KOPT-K1 (cell line): ENCODE results near the gene CORO6.

Experiments
- H3K27ac ChIP-seq: fragments of 200-600 bp; sonication (generic); 2 replicates; pipeline ENCODE4 v1.5.1; 2016; ENCODE audit warnings: antibody characterized with exemption, mild to moderate bottlenecking, low read depth, low read length; ENCODE audit not compliant: poor library complexity, severe bottlenecking
- H3K36me3 ChIP-seq: fragments of 200-600 bp; sonication (generic); 2 replicates; pipeline ENCODE4 v1.5.1; 2017; ENCODE audit warnings: antibody characterized with exemption, mild to moderate bottlenecking, low read length, moderate library complexity; ENCODE audit not compliant: insufficient read depth
- H3K9me3 ChIP-seq: fragments of 200-600 bp; sonication (generic); 2 replicates; pipeline ENCODE4 v1.5.1; 2017; ENCODE audit warnings: antibody characterized with exemption, low read length, mild to moderate bottlenecking; ENCODE audit not compliant: insufficient read depth, poor library complexity, severe bottlenecking

Gene CORO6

DNA sequence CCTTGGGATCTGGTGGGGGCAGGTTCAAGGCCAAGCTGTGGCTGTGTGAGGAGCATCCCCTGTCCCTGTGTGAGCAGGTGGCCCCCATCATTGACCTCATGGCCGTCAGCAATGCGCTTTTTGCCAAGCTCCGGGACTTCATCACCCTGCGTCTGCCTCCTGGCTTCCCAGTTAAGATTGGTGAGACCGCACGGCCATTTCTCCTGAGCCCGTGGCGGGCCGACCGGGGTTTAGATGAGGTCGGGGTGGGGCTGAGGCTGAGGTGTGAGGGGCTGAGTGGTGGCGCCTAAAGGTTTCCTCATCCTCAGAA is 10.7 kb downstream of the CORO6 start:
- Histone ChIP-seq H3K9me3 (no peaks in the 10 kb centered on the region), H3K36me3 (no peaks in the 10 kb centered on the region), H3K27ac (no peak overlapping the region)

GRCh38 chr17:29611351-29612093 is 11.2 kb downstream of the CORO6 start:
- no peaks in the 10 kb centered on the region for H3K36me3 ChIP-seq
- H3K9me3 ChIP-seq, result no peaks in the 10 kb centered on the region
- no peak overlapping the region for H3K27ac ChIP-seq

GRCh38 chr17:29610395-29610794 is 12.3 kb downstream of the CORO6 start:
- no peaks in the 10 kb centered on the region for H3K36me3 ChIP-seq
- H3K9me3 ChIP-seq, result no peaks in the 10 kb centered on the region
- H3K27ac ChIP-seq, result no peak overlapping the region

DNA sequence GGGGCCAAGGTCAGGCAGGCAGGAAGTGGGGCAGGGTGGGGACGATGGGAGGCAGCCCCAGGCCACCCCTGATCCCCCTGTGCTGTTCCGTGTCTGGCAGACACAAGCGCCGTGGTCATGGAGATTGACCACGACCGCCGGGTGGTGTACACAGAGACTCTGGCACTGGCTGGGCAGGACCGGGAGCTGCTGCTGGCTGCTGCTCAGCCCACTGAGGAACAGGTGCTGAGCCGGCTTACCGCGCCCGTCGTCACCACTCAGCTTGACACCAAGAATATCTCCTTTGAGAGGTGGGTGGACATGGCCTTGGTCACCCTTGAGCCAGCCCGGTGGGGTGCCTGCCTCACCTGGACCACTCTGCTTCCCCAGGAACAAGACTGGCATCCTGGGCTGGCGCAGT is 13.7 kb downstream of the CORO6 start:
- no peak overlapping the region for H3K27ac ChIP-seq
- no peaks in the 10 kb centered on the region for H3K36me3 ChIP-seq
- no peaks in the 10 kb centered on the region for H3K9me3 ChIP-seq

DNA sequence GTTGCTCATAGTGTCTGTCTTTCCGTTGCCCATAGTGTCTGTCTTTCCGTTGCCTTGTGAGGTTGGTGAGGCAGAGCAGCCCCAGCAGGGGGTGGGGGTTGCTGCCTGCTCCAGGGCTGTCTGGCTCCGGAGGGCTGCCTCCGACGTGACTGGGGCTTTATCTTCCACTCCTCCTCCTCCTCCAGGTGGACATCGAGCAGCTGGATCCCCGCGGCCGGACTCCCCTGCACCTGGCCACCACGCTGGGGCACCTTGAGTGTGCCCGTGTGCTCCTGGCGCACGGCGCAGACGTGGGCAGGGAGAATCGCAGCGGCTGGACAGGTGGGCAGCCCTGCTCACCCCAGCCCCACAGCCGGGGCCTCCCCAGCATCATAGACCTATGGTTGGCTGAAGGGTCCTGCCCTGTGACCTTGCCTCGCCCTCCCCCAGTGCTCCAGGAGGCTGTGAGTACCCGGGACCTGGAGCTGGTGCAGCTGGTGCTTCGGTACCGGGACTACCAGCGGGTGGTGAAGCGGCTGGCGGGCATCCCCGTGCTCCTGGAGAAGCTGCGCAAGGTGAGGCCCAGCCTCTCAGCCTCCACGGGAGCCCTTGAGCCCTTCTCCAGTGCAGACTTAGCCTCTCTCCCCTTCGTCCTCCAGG is 15.0 kb downstream of the CORO6 start:
- Histone ChIP-seq H3K27ac (no peak overlapping the region), H3K36me3 (no peaks in the 10 kb centered on the region), H3K9me3 (no peaks in the 10 kb centered on the region)

GRCh38 chr17:29603109-29603674 is 19.5 kb downstream of the CORO6 start:
- Histone ChIP-seq H3K9me3 (no peaks in the 10 kb centered on the region), H3K36me3 (no peaks in the 10 kb centered on the region), H3K27ac (no peak overlapping the region)

- Histone ChIP-seq H3K36me3 (no peaks in the 10 kb centered on the region), H3K27ac (no peak overlapping the region), H3K9me3 (no peaks in the 10 kb centered on the region)
Measured at GRCh38 chr17:29597361-29598172, 25.1 kb downstream of the CORO6 start.

- Histone ChIP-seq H3K9me3 (no peaks in the 10 kb centered on the region), H3K36me3 (no peaks in the 10 kb centered on the region), H3K27ac (no peak overlapping the region)
Measured at GRCh38 chr17:29596811-29597210, 25.9 kb downstream of the CORO6 start.

GRCh38 chr17:29595943-29596774 is 26.6 kb downstream of the CORO6 start:
- no peaks in the 10 kb centered on the region for H3K36me3 ChIP-seq

GRCh38 chr17:29595107-29595942 is 27.4 kb downstream of the CORO6 start:
- Histone ChIP-seq H3K9me3 (no peaks in the 10 kb centered on the region), H3K36me3 (no peaks in the 10 kb centered on the region), H3K27ac (no peak overlapping the region)

More at GRCh38 chr17:29595943-29596774, 26.6 kb downstream of the CORO6 start:
- Histone ChIP-seq H3K9me3 (no peaks in the 10 kb centered on the region), H3K27ac (no peak overlapping the region)

DNA sequence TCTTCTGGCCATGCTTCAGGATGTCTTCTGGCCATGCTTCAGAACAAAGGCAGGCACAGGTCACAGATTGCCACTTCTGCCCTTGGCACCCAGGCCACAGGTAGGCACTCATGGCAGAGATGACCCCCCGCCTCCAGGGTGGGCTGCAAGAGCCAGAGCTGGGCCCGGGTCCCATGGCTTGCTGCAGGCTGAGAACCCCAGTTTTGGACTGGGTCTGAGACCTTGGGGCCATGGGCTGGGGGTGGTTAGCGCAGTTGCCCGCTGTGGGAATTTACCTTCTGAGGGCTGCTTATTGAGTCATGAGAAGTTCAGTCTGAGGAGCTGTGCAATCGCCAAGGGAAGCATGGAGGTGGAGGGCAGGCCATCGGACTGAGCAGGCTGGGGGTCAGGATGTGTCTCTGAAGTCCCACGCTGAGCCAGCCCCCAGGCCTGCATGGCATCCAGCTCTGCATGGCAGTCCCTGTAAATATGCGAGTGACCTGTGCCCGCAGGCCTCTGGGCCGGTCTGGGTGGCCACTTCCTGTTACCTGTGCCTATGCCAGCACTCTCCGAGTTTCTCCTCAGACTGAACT is 28.1 kb downstream of the CORO6 start:
- Histone ChIP-seq H3K36me3 (no peaks in the 10 kb centered on the region), H3K27ac (no peak overlapping the region), H3K9me3 (no peaks in the 10 kb centered on the region)

- Histone ChIP-seq H3K9me3 (no peaks in the 10 kb centered on the region), H3K36me3 (no peaks in the 10 kb centered on the region), H3K27ac (peak overlapping the region; percentile 13)
Measured at GRCh38 chr17:29593591-29594518, 28.9 kb downstream of the CORO6 start.
